ENCODE data around the gene SLC22A1. TPM values are rescaled to one million over a fixed set of nuclear protein-coding genes. Genes with fewer than 3 reads are reported as not detected.

Gene SLC22A1
- total and polyA plus RNA-seq, 4 donors = 0.79 to 1,107 (median 439) TPM

DNA sequence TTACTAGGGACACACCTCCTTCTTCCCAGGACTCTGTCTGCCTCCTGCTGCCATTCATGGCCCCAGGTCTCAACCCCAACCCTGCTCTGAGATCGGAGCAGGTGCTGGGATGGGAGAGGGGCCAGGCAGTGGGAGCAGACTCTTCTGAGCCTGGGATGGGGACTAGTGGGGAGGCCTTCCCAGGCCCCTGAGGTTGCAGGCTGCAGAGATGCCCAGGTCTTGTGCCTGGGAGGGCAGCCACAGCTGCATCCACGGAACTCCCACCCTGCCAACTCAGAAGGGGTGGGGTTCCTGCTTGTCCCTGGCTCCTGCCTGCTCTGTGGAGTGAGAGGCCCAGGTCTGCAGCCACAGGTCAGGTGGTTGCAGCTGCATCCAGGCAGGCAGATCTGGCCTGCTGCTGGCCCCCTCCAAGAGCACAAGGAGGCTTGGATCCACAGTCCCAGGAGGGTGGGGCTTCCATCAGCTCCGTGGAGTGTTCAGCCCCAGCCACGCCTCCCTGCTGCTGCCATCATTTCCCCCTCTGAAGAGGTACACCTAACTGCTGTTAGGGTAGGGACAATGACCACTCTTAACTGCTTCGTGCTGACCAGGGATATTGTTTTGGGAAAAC lies 2.9 kb upstream of the SLC22A1 start:
- H3K27ac ChIP-seq (ENCODE audit: low read depth in 1 of 2, low read length in 2 of 2) = peak overlapping the region; percentile 29 to 98
- H3K9me3 ChIP-seq (ENCODE audit: control insufficient read depth in 4 of 4, low read length in 3 of 4) = peaks cover 0 to 4% (median 0%) of the 10 kb centered on the region in 4 donors
- H3K27me3 ChIP-seq (ENCODE audit: control insufficient read depth in 4 of 4, insufficient read depth in 4 of 4, low read length in 3 of 4) = no peaks in the 10 kb centered on the region
- H3K4me1 ChIP-seq (ENCODE audit: control insufficient read depth in 4 of 4, insufficient read depth in 4 of 4, low read length in 3 of 4) = peaks cover 0 to 8% (median 3%) of the 10 kb centered on the region in 4 donors
- no peak for DNase-seq (ENCODE audit: low spot score)
- H3K9ac ChIP-seq (ENCODE audit: low read depth in 1 of 2, low read length in 2 of 2) = no peak overlapping the region
- H3K4me3 ChIP-seq (ENCODE audit: low read depth in 1 of 3, low read length in 3 of 3) = no peak overlapping the region
- TF ChIP-seq, protein P1, sequence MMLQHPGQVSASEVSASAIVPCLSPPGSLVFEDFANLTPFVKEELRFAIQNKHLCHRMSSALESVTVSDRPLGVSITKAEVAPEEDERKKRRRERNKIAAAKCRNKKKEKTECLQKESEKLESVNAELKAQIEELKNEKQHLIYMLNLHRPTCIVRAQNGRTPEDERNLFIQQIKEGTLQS (IDR thresholded peaks at IDR 0.05) = no peak
- TF ChIP-seq TAF1 (conservative IDR thresholded peaks at IDR 0.05) (no peak), NR2F2 (IDR thresholded peaks at IDR 0.05) (no peak), GABPA (IDR thresholded peaks at IDR 0.05 in 1 of 2, conservative IDR thresholded peaks at IDR 0.05 in 1 of 2) (no peak), YY1 (IDR thresholded peaks at IDR 0.05) (no peak), RXRA (IDR thresholded peaks at IDR 0.05) (no peak), FOXA2 (IDR thresholded peaks at IDR 0.05) (no peak), HNF4A (conservative IDR thresholded peaks at IDR 0.05) (no peak), FOXA1 (IDR thresholded peaks at IDR 0.05) (no peak), EGR1 (IDR thresholded peaks at IDR 0.05; ENCODE audit: low read depth in 2 of 2) (no peak), JUND (IDR thresholded peaks at IDR 0.05) (no peak), SP1 (IDR thresholded peaks at IDR 0.05) (no peak), HNF4G (IDR thresholded peaks at IDR 0.05) (no peak), RAD21 (IDR thresholded peaks at IDR 0.05) (no peak)
- TF ChIP-seq, protein P2, sequence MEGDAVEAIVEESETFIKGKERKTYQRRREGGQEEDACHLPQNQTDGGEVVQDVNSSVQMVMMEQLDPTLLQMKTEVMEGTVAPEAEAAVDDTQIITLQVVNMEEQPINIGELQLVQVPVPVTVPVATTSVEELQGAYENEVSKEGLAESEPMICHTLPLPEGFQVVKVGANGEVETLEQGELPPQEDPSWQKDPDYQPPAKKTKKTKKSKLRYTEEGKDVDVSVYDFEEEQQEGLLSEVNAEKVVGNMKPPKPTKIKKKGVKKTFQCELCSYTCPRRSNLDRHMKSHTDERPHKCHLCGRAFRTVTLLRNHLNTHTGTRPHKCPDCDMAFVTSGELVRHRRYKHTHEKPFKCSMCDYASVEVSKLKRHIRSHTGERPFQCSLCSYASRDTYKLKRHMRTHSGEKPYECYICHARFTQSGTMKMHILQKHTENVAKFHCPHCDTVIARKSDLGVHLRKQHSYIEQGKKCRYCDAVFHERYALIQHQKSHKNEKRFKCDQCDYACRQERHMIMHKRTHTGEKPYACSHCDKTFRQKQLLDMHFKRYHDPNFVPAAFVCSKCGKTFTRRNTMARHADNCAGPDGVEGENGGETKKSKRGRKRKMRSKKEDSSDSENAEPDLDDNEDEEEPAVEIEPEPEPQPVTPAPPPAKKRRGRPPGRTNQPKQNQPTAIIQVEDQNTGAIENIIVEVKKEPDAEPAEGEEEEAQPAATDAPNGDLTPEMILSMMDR (IDR thresholded peaks at IDR 0.05; ENCODE audit: low read depth, low read length, missing input control) = no peak
- TF ChIP-seq, protein P3, sequence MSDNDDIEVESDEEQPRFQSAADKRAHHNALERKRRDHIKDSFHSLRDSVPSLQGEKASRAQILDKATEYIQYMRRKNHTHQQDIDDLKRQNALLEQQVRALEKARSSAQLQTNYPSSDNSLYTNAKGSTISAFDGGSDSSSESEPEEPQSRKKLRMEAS (IDR thresholded peaks at IDR 0.05) = no peak
- TF ChIP-seq, protein P4, sequence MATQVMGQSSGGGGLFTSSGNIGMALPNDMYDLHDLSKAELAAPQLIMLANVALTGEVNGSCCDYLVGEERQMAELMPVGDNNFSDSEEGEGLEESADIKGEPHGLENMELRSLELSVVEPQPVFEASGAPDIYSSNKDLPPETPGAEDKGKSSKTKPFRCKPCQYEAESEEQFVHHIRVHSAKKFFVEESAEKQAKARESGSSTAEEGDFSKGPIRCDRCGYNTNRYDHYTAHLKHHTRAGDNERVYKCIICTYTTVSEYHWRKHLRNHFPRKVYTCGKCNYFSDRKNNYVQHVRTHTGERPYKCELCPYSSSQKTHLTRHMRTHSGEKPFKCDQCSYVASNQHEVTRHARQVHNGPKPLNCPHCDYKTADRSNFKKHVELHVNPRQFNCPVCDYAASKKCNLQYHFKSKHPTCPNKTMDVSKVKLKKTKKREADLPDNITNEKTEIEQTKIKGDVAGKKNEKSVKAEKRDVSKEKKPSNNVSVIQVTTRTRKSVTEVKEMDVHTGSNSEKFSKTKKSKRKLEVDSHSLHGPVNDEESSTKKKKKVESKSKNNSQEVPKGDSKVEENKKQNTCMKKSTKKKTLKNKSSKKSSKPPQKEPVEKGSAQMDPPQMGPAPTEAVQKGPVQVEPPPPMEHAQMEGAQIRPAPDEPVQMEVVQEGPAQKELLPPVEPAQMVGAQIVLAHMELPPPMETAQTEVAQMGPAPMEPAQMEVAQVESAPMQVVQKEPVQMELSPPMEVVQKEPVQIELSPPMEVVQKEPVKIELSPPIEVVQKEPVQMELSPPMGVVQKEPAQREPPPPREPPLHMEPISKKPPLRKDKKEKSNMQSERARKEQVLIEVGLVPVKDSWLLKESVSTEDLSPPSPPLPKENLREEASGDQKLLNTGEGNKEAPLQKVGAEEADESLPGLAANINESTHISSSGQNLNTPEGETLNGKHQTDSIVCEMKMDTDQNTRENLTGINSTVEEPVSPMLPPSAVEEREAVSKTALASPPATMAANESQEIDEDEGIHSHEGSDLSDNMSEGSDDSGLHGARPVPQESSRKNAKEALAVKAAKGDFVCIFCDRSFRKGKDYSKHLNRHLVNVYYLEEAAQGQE (IDR thresholded peaks at IDR 0.05) = no peak
- TF ChIP-seq, protein P5, sequence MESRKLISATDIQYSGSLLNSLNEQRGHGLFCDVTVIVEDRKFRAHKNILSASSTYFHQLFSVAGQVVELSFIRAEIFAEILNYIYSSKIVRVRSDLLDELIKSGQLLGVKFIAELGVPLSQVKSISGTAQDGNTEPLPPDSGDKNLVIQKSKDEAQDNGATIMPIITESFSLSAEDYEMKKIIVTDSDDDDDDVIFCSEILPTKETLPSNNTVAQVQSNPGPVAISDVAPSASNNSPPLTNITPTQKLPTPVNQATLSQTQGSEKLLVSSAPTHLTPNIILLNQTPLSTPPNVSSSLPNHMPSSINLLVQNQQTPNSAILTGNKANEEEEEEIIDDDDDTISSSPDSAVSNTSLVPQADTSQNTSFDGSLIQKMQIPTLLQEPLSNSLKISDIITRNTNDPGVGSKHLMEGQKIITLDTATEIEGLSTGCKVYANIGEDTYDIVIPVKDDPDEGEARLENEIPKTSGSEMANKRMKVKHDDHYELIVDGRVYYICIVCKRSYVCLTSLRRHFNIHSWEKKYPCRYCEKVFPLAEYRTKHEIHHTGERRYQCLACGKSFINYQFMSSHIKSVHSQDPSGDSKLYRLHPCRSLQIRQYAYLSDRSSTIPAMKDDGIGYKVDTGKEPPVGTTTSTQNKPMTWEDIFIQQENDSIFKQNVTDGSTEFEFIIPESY (IDR thresholded peaks at IDR 0.05) = no peak
- WGBS = 90% methylated on average over 5 of the region's 5 CpGs
- H3K36me3 ChIP-seq (ENCODE audit: control insufficient read depth in 4 of 4, insufficient read depth in 3 of 4, low read depth in 1 of 4, low read length in 3 of 4) = peaks cover 0 to 10% (median 3%) of the 10 kb centered on the region in 4 donors
